Measurements from ENCODE around the gene SLC12A5. TPM values are rescaled to one million over a fixed set of nuclear protein-coding genes. Genes with fewer than 3 reads are reported as not detected.

SLC12A5 gene
- total and polyA plus RNA-seq, 12 donors: 0.28 to 1.3 (median 1.0) TPM; not detected in 8

DNA sequence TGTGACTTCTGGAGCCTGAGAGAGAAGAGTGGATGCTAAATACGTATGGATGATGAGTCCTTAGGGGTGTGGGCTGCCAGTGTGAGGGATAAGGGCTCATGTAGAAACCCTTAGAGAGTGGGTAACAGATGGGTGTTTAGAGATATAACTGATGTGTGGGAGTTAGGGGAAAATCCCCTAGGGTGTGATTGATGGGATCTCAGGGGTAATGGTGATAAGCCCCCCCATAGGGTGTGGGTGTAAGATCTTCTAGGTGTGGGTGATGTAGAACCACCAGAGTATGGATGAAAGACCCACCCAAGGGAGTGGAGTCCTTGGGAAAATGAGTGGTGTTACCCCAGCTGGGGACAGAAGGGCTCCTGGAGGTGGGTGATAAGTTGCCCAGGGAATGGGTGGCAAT lies 26.3 kb downstream of the SLC12A5 start:
- WGBS, 2 donors: 44 to 54% methylated on average over 1 of the region's 1 CpG
- no peak for TF ChIP-seq CTCF (IDR thresholded peaks at IDR 0.05)
- peaks cover 12 to 35% (median 22%) of the 10 kb centered on the region in 9 donors for H3K4me1 ChIP-seq
- no peak for DNase-seq
- peaks cover 0 to 51% (median 23%) of the 10 kb centered on the region in 7 donors for H3K27me3 ChIP-seq
- H3K27ac ChIP-seq: no peak overlapping the region
- no peak for ATAC-seq
- H3K9me3 ChIP-seq: no peaks in the 10 kb centered on the region
- peaks cover 0 to 11% (median 0%) of the 10 kb centered on the region in 9 donors for H3K36me3 ChIP-seq
- intact Hi-C loops (cut with DNase I): no loop called here
- no peak overlapping the region for H3K4me3 ChIP-seq

DNA sequence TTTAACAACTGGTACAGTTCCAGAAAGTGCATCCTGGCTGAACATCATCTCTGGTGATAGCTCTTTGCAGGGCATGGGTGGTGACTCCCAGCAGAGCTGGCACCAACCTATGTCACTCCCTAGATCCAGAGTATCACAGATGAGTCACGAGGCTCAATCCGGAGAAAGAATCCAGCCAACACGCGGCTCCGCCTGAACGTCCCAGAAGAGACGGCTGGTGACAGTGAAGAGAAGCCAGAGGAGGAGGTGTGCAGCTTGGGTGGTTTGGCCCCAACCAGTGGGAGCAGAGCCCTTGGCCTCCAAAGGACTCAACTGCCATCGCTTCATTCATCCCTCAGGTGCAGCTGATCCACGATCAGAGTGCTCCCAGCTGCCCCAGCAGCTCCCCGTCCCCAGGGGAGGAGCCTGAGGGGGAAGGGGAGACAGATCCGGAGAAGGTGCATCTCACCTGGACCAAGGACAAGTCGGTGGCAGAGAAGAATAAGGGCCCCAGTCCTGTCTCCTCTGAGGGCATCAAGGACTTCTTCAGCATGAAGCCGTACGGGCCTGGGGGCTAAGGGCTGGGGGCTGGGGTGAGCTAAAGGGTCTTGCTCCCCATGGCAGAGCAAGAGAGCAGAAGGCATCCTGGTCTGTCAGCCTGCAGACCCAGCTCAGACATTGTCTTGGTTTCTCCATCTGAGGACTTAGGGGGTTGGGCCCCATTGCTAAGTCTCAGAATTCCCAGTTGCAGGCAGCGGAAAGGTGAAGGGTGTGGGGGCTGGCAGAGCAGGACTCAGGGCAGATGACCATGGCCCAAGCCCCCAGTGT lies 27.2 kb downstream of the SLC12A5 start:
- 73 to 76% methylated on average over 15 of the region's 15 CpGs for WGBS, 2 donors
- no peaks in the 10 kb centered on the region for H3K9me3 ChIP-seq
- intact Hi-C loops (cut with DNase I): no loop called here
- TF ChIP-seq CTCF (IDR thresholded peaks at IDR 0.05): no peak
- peaks cover 0 to 20% (median 2%) of the 10 kb centered on the region in 9 donors for H3K36me3 ChIP-seq
- peaks cover 12 to 44% (median 29%) of the 10 kb centered on the region in 9 donors for H3K4me1 ChIP-seq
- no peak overlapping the region for H3K4me3 ChIP-seq
- peaks cover 0 to 46% (median 23%) of the 10 kb centered on the region in 7 donors for H3K27me3 ChIP-seq
- no peak overlapping the region for H3K27ac ChIP-seq
- DNase-seq (no peak), ATAC-seq (no peak)

DNA sequence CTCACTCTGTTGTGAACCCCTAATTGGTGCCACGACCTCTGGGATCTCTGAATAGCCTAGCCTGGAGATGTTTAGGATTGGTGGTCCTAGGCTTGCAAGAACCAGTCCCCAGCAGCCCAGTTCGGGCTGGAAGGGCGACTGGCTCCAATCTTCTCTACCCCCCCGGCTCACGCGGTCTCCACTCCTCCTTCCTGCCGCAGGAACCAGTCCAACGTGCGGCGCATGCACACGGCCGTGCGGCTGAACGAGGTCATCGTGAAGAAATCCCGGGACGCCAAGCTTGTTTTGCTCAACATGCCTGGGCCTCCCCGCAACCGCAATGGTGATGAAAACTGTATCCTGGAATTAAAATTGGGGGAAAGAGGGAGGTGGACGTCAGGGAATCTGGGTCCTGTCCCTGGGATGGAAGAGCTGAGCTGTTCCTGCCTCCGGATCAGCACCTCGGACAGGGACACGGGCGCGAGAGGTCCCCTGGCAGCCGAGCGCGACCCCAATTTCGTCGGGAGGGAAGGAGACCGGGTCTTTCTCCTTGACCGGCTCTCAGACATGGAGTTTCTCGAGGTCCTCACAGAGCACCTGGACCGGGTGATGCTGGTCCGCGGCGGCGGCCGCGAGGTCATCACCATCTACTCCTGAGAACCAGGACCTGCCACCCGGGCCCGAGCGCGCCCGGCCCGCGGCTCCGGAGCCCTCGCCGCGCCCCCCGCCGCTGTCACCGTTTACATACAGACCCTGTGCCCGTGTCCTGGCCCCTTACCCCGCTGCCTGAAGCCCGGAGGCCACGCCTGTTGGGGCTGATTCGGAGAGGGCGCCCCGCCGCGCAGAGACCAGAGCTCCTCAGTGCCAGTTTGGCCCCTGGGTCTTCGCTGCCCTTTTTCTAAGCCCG lies 28.2 kb downstream of the SLC12A5 start:
- no peaks in the 10 kb centered on the region for H3K9me3 ChIP-seq
- ATAC-seq (peak in 6 of 8 donors; percentile 36 to 54 (median 48)), DNase-seq (peak; percentile 53 to 57)
- TF ChIP-seq CTCF (IDR thresholded peaks at IDR 0.05): no peak
- 15 to 17% methylated on average over 58 to 65 of the region's 65 CpGs for WGBS, 2 donors
- H3K36me3 ChIP-seq: peaks cover 0 to 30% (median 12%) of the 10 kb centered on the region in 9 donors
- H3K4me3 ChIP-seq: peak overlapping the region in 8 of 10 donors; percentile 22 to 49 (median 38)
- H3K4me1 ChIP-seq: peaks cover 12 to 54% (median 34%) of the 10 kb centered on the region in 9 donors
- H3K27ac ChIP-seq: no peak overlapping the region
- intact Hi-C loops (cut with DNase I): no loop called here
- peaks cover 0 to 46% (median 23%) of the 10 kb centered on the region in 7 donors for H3K27me3 ChIP-seq

Data from heart right ventricle (tissue), 16 donors.